NCI-H524 (cell line): ENCODE data around the gene TECR.
"Not testable (repeated sequence)": the region's sequence is repeated elsewhere in the genome, so short reads cannot be mapped to it uniquely, and the experiment has no call there.

Source experiments
- DNase-seq, 2 experiments: peaks; one replicate each; lab custom pipeline; 2025; lab: John Stamatoyannopoulos, UW

Gene TECR

GRCh38 chr19:14589433-14589832 lies 60.0 kb downstream of the TECR start:
- not testable (repeated sequence) for DNase-seq

- no peak for DNase-seq
Measured at GRCh38 chr19:14595558-14595957, 66.2 kb downstream of the TECR start.

GRCh38 chr19:14599548-14600147 lies 70.3 kb downstream of the TECR start:
- no peak for DNase-seq

GRCh38 chr19:14603990-14604387 lies 74.6 kb downstream of the TECR start:
- DNase-seq: no peak

GRCh38 chr19:14606627-14607026 lies 77.2 kb downstream of the TECR start:
- no peak for DNase-seq

- no peak for DNase-seq
Measured at GRCh38 chr19:14611051-14611450, 81.7 kb downstream of the TECR start.

- not testable (repeated sequence) for DNase-seq
Measured at GRCh38 chr19:14612242-14612641, 82.8 kb downstream of the TECR start.

- DNase-seq: no peak
Measured at GRCh38 chr19:14612657-14613056, 83.3 kb downstream of the TECR start.

- DNase-seq: not testable (repeated sequence)
Measured at GRCh38 chr19:14613399-14614098, 84.2 kb downstream of the TECR start.

- no peak for DNase-seq
Measured at GRCh38 chr19:14614099-14614412, 84.7 kb downstream of the TECR start.
